GM21526 (cell line): ENCODE data around the gene PPFIA2.

Experiments
- ATAC-seq: cut with Tn5 transposase; IDR thresholded peaks from one replicate; pipeline ENCODE4 v1.9.1; 2021; ENCODE audit warnings: moderate library complexity; ENCODE audit not compliant: unreplicated experiment, low FRiP score

Gene PPFIA2

GRCh38 chr12:81570234-81570633 is 188.9 kb downstream of the PPFIA2 start:
- no peak for ATAC-seq

GRCh38 chr12:81564237-81564636 is 194.9 kb downstream of the PPFIA2 start:
- no peak for ATAC-seq

GRCh38 chr12:81558031-81558430 is 201.1 kb downstream of the PPFIA2 start:
- no peak for ATAC-seq

GRCh38 chr12:81546811-81547210 is 212.3 kb downstream of the PPFIA2 start:
- no peak for ATAC-seq

- no peak for ATAC-seq
Measured at GRCh38 chr12:81543621-81544139, 215.5 kb downstream of the PPFIA2 start.

GRCh38 chr12:81542065-81543010 is 216.8 kb downstream of the PPFIA2 start:
- no peak for ATAC-seq

- ATAC-seq: no peak
Measured at GRCh38 chr12:81541121-81541520, 218.0 kb downstream of the PPFIA2 start.

GRCh38 chr12:81539279-81539678 is 219.9 kb downstream of the PPFIA2 start:
- ATAC-seq: no peak

- ATAC-seq: no peak
Measured at GRCh38 chr12:81533054-81533453, 226.1 kb downstream of the PPFIA2 start.

GRCh38 chr12:81530352-81530751 is 228.8 kb downstream of the PPFIA2 start:
- no peak for ATAC-seq

GRCh38 chr12:81520064-81520945 is 238.8 kb downstream of the PPFIA2 start:
- ATAC-seq: no peak

GRCh38 chr12:81518638-81519037 is 240.5 kb downstream of the PPFIA2 start:
- ATAC-seq: no peak

- ATAC-seq: no peak
Measured at GRCh38 chr12:81517296-81517695, 241.9 kb downstream of the PPFIA2 start.

GRCh38 chr12:81502912-81503695 is 256.0 kb downstream of the PPFIA2 start:
- ATAC-seq: no peak

- ATAC-seq: no peak
Measured at GRCh38 chr12:81500788-81501187, 258.4 kb downstream of the PPFIA2 start.

- ATAC-seq: no peak
Measured at GRCh38 chr12:81499809-81500208, 259.3 kb downstream of the PPFIA2 start.

- no peak for ATAC-seq
Measured at GRCh38 chr12:81492131-81492720, 266.9 kb downstream of the PPFIA2 start.

GRCh38 chr12:81472934-81473333 is 286.2 kb downstream of the PPFIA2 start:
- no peak for ATAC-seq

GRCh38 chr12:81470923-81471322 is 288.2 kb downstream of the PPFIA2 start:
- no peak for ATAC-seq

GRCh38 chr12:81468206-81468605 is 290.9 kb downstream of the PPFIA2 start:
- no peak for ATAC-seq
